ENCODE measurements around the gene TNRC18.

- TF ChIP-seq CTCF (IDR thresholded peaks at IDR 0.05) (no peak), POLR2A (IDR thresholded peaks at IDR 0.05) (no peak)
Observed at GRCh38 chr7:5320802-5321396, 102.7 kb downstream of the TNRC18 start.
